Fibroblast of skin of right quadriceps (primary cell): ENCODE measurements around the gene SMCO2.

Experiments
- DNase-seq: peaks from one replicate; pipeline ENCODE4 v3.0.0-alpha.2; 2013

The SMCO2 gene

GRCh38 chr12:27446436-27446835 is at the start of gene SMCO2:
SMCO2 (plus strand) TSS chr12:27446736; CDS start chr12:27470632, 23,896 bp downstream.
- DNase-seq, result no peak

- no peak for DNase-seq
Measured at GRCh38 chr12:27398466-27398865, 48.1 kb upstream of the SMCO2 start.

GRCh38 chr12:27399074-27399473 is 47.5 kb upstream of the SMCO2 start:
- DNase-seq, result no peak

GRCh38 chr12:27400856-27401354 is 45.6 kb upstream of the SMCO2 start:
- no peak for DNase-seq

- DNase-seq, result no peak
Measured at GRCh38 chr12:27412047-27412446, 34.5 kb upstream of the SMCO2 start.

GRCh38 chr12:27422697-27423096 is 23.8 kb upstream of the SMCO2 start:
- DNase-seq, result no peak

GRCh38 chr12:27424631-27425230 is 21.8 kb upstream of the SMCO2 start:
- DNase-seq, result peak; percentile 59

- DNase-seq, result no peak
Measured at GRCh38 chr12:27425306-27425705, 21.2 kb upstream of the SMCO2 start.

GRCh38 chr12:27426743-27427487 is 19.6 kb upstream of the SMCO2 start:
- no peak for DNase-seq

- DNase-seq, result no peak
Measured at GRCh38 chr12:27427824-27428223, 18.7 kb upstream of the SMCO2 start.

- no peak for DNase-seq
Measured at GRCh38 chr12:27428466-27428865, 18.1 kb upstream of the SMCO2 start.

- DNase-seq, result peak; percentile 6
Measured at GRCh38 chr12:27429606-27430005, 16.9 kb upstream of the SMCO2 start.

GRCh38 chr12:27431185-27431584 is 15.4 kb upstream of the SMCO2 start:
- no peak for DNase-seq

GRCh38 chr12:27434673-27435565 is 11.6 kb upstream of the SMCO2 start:
- DNase-seq, result peak; percentile 12

- no peak for DNase-seq
Measured at GRCh38 chr12:27436029-27436428, 10.5 kb upstream of the SMCO2 start.

GRCh38 chr12:27436768-27437167 is 9.8 kb upstream of the SMCO2 start:
- no peak for DNase-seq

GRCh38 chr12:27437839-27438238 is 8.7 kb upstream of the SMCO2 start:
- no peak for DNase-seq

- DNase-seq, result no peak
Measured at GRCh38 chr12:27447761-27448160, 1.2 kb downstream of the SMCO2 start.

GRCh38 chr12:27449026-27449425 is 2.5 kb downstream of the SMCO2 start:
- DNase-seq, result no peak

- no peak for DNase-seq
Measured at GRCh38 chr12:27449893-27450534, 3.5 kb downstream of the SMCO2 start.

- DNase-seq, result no peak
Measured at GRCh38 chr12:27451036-27451825, 4.7 kb downstream of the SMCO2 start.

GRCh38 chr12:27453421-27453820 is 6.9 kb downstream of the SMCO2 start:
- DNase-seq, result no peak
